ENCODE measurements around the gene SELENOW. TPM values are rescaled to one million over a fixed set of nuclear protein-coding genes. Genes with fewer than 3 reads are reported as not detected.

Gene SELENOW
- total RNA-seq, 6 experiments from 2014 or later, result 46.4 to 141 (median 83.0) TPM

DNA sequence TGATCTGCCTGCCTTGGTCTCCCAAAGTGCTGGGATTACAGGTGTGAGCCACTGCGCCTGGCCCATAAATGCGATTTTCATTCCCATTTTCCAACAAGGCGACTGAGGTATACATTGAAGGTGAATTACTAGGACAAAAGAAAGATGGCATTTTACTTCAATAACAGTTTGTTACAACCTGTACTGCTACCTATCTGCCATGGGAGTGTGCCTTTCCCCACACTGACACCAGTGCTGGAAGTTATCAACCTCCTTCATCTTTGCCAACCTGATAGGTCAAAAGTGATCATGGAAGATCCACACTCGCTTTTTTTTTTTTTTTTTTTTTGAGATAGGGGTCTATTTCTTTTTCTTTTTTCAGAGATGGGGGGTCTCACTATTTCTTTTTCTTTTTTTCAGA is 54.2 kb downstream of the SELENOW start:
- intact Hi-C loops (cut with DNase I), result no loop called here
- no peak overlapping the region for H3K27ac ChIP-seq
- 72% methylated on average over 4 of the region's 4 CpGs for WGBS (ENCODE audit: insufficient coverage, low coverage, low lambda C conversion rate, missing lambda C conversion rate)
- H3K36me3 ChIP-seq, result no peaks in the 10 kb centered on the region
- no peak overlapping the region for H3K4me3 ChIP-seq
- ATAC-seq, result no peak
- DNase-seq, result no peak
- no peak for TF ChIP-seq POLR2A (IDR thresholded peaks at IDR 0.05)
- TF ChIP-seq, protein P1, sequence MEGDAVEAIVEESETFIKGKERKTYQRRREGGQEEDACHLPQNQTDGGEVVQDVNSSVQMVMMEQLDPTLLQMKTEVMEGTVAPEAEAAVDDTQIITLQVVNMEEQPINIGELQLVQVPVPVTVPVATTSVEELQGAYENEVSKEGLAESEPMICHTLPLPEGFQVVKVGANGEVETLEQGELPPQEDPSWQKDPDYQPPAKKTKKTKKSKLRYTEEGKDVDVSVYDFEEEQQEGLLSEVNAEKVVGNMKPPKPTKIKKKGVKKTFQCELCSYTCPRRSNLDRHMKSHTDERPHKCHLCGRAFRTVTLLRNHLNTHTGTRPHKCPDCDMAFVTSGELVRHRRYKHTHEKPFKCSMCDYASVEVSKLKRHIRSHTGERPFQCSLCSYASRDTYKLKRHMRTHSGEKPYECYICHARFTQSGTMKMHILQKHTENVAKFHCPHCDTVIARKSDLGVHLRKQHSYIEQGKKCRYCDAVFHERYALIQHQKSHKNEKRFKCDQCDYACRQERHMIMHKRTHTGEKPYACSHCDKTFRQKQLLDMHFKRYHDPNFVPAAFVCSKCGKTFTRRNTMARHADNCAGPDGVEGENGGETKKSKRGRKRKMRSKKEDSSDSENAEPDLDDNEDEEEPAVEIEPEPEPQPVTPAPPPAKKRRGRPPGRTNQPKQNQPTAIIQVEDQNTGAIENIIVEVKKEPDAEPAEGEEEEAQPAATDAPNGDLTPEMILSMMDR (IDR thresholded peaks at IDR 0.05), result no peak
- H3K27me3 ChIP-seq, result no peaks in the 10 kb centered on the region
- H3K9me3 ChIP-seq, result no peaks in the 10 kb centered on the region
- no peaks in the 10 kb centered on the region for H3K4me1 ChIP-seq

Small RNA genes lying within 50 kb of the gene (small RNA-seq; reads per million reads assigned to genes)
- 0 reads per million in 2 experiments for gene AC008745.1
- gene SNORD23, result 0 reads per million in 2 experiments

Other genes starting within 250 kb of the SELENOW start
- under 1 TPM in 4 of 6 experiments, not detected in 2; 0.12 to 0.25 (median 0.17) TPM for gene ZNF541, start 205.6 kb upstream of the SELENOW start, total RNA-seq
- 1 to 10 TPM; 3.7 to 7.3 (median 6.4) TPM for gene BICRA, start 169.6 kb upstream of the SELENOW start, total RNA-seq
- 10 to 100 TPM in 3 of 6 experiments, 1 to 10 TPM in 3; 3.6 to 20.2 (median 12.8) TPM for gene EHD2, start 65.3 kb upstream of the SELENOW start, total RNA-seq
- 100 to 1,000 TPM in 1 of 6 experiments, 10 to 100 TPM in 5; 73.6 to 105 (median 79.4) TPM for gene NOP53, start 33.2 kb upstream of the SELENOW start, total RNA-seq
- not detected for gene TPRX1, start 25.8 kb downstream of the SELENOW start, total RNA-seq
- gene CRX, start 43.2 kb downstream of the SELENOW start, total RNA-seq, result not detected
- gene TPRX2, start 80.5 kb downstream of the SELENOW start, total RNA-seq, result not detected
- 1,000 to 10,000 TPM in 1 of 6 experiments, 100 to 1,000 TPM in 5; 156 to 1,019 (median 382) TPM for gene SULT2A1, start 107.6 kb downstream of the SELENOW start, total RNA-seq
- gene BSPH1, start 213.5 kb downstream of the SELENOW start, total RNA-seq, result not detected
- not detected for gene ELSPBP1, start 215.9 kb downstream of the SELENOW start, total RNA-seq